ENCODE measurements around the gene MAP3K12.

Gene MAP3K12

GRCh38 chr12:53523131-53523530 is 23.9 kb upstream of the MAP3K12 start:
- peaks cover 37 to 79% of the 10 kb centered on the region in 2 experiments for H3K36me3 ChIP-seq (ENCODE audit: control insufficient read depth in 1 of 2, insufficient read depth in 2 of 2, low read depth in 1 of 2, low read length in 2 of 2)
- H3K18ac ChIP-seq (ENCODE audit: low read depth in 1 of 2, low read length in 2 of 2) = no peak overlapping the region
- no peak overlapping the region for H3K14ac ChIP-seq (ENCODE audit: low read length in 2 of 2)
- no peak overlapping the region for H2BK5ac ChIP-seq (ENCODE audit: low read depth, low read length, poor library complexity, severe bottlenecking)
- no peak overlapping the region for H3K4me2 ChIP-seq (ENCODE audit: low read length, poor library complexity, severe bottlenecking)
- peaks cover 12% of the 10 kb centered on the region for H3K79me1 ChIP-seq (replicated peaks; ENCODE audit: low read length, poor library complexity, severe bottlenecking)
- no peak overlapping the region for H2AFZ ChIP-seq (ENCODE audit: low read depth, low read length)
- H2AK5ac ChIP-seq (ENCODE audit: low read length, severe bottlenecking) = no peak overlapping the region
- no peak overlapping the region for H2BK12ac ChIP-seq (ENCODE audit: low read length in 2 of 2)
- H3K4me1 ChIP-seq (ENCODE audit: control insufficient read depth, insufficient read depth, low read depth, low read length) = no peaks in the 10 kb centered on the region
- H3K9ac ChIP-seq (ENCODE audit: low read length) = no peak overlapping the region
- no peak overlapping the region for H3K4ac ChIP-seq (ENCODE audit: low read depth in 1 of 2, low read length in 2 of 2)
- H4K8ac ChIP-seq (ENCODE audit: low read length) = no peak overlapping the region
- H3K27ac ChIP-seq (ENCODE audit: low read length, poor library complexity, severe bottlenecking) = no peak overlapping the region
- H3K23ac ChIP-seq (ENCODE audit: low read length in 2 of 2) = no peak overlapping the region
- H3K27me3 ChIP-seq (ENCODE audit: control insufficient read depth in 1 of 2, insufficient read depth in 1 of 2, low read length in 2 of 2) = no peaks in the 10 kb centered on the region
- no peak overlapping the region for H4K91ac ChIP-seq (ENCODE audit: low read length)
- no peak for DNase-seq
- no peak overlapping the region for H2BK15ac ChIP-seq (ENCODE audit: low read depth, poor library complexity, severe bottlenecking)
- 100% methylated on average over 3 of the region's 3 CpGs for WGBS
- H2BK120ac ChIP-seq (ENCODE audit: low read depth, low read length) = no peak overlapping the region
- H3K4me3 ChIP-seq (ENCODE audit: insufficient read depth in 1 of 2, low read depth in 1 of 2, low read length in 2 of 2) = no peak overlapping the region
- no peaks in the 10 kb centered on the region for H3K9me3 ChIP-seq (ENCODE audit: control insufficient read depth, low read length)

GRCh38 chr12:53518381-53518780 is 19.1 kb upstream of the MAP3K12 start:
- Histone ChIP-seq H4K8ac (ENCODE audit: low read length) (no peak overlapping the region), H2BK5ac (ENCODE audit: low read depth, low read length, poor library complexity, severe bottlenecking) (no peak overlapping the region), H2BK120ac (ENCODE audit: low read depth, low read length) (no peak overlapping the region), H3K4ac (ENCODE audit: low read depth in 1 of 2, low read length in 2 of 2) (no peak overlapping the region), H3K27me3 (ENCODE audit: control insufficient read depth in 1 of 2, insufficient read depth in 1 of 2, low read length in 2 of 2) (no peaks in the 10 kb centered on the region), H3K27ac (ENCODE audit: low read length, poor library complexity, severe bottlenecking) (no peak overlapping the region), H3K4me2 (ENCODE audit: low read length, poor library complexity, severe bottlenecking) (no peak overlapping the region), H3K4me1 (ENCODE audit: control insufficient read depth, insufficient read depth, low read depth, low read length) (no peaks in the 10 kb centered on the region), H3K9me3 (ENCODE audit: control insufficient read depth, low read length) (no peaks in the 10 kb centered on the region), H3K36me3 (ENCODE audit: control insufficient read depth in 1 of 2, insufficient read depth in 2 of 2, low read depth in 1 of 2, low read length in 2 of 2) (peaks cover 39 to 93% of the 10 kb centered on the region in 2 experiments), H3K79me1 (replicated peaks; ENCODE audit: low read length, poor library complexity, severe bottlenecking) (peaks cover 14% of the 10 kb centered on the region), H3K4me3 (ENCODE audit: insufficient read depth in 1 of 2, low read depth in 1 of 2, low read length in 2 of 2) (no peak overlapping the region), H3K23ac (ENCODE audit: low read length in 2 of 2) (no peak overlapping the region), H2AFZ (ENCODE audit: low read depth, low read length) (no peak overlapping the region), H2BK12ac (ENCODE audit: low read length in 2 of 2) (no peak overlapping the region), H2AK5ac (ENCODE audit: low read length, severe bottlenecking) (no peak overlapping the region), H3K9ac (ENCODE audit: low read length) (no peak overlapping the region), H3K18ac (ENCODE audit: low read depth in 1 of 2, low read length in 2 of 2) (no peak overlapping the region), H3K14ac (ENCODE audit: low read length in 2 of 2) (no peak overlapping the region), H4K91ac (ENCODE audit: low read length) (no peak overlapping the region), H2BK15ac (ENCODE audit: low read depth, poor library complexity, severe bottlenecking) (no peak overlapping the region)
- no peak for DNase-seq
- 88% methylated on average over 5 of the region's 5 CpGs for WGBS

GRCh38 chr12:53516758-53517455 is 17.6 kb upstream of the MAP3K12 start:
- Histone ChIP-seq H2BK12ac (ENCODE audit: low read length in 2 of 2) (no peak overlapping the region), H3K79me1 (replicated peaks; ENCODE audit: low read length, poor library complexity, severe bottlenecking) (peaks cover 14% of the 10 kb centered on the region), H3K27ac (ENCODE audit: low read length, poor library complexity, severe bottlenecking) (no peak overlapping the region), H4K8ac (ENCODE audit: low read length) (no peak overlapping the region), H2BK15ac (ENCODE audit: low read depth, poor library complexity, severe bottlenecking) (no peak overlapping the region), H3K27me3 (ENCODE audit: control insufficient read depth in 1 of 2, insufficient read depth in 1 of 2, low read length in 2 of 2) (no peaks in the 10 kb centered on the region), H3K9me3 (ENCODE audit: control insufficient read depth, low read length) (no peaks in the 10 kb centered on the region), H3K18ac (ENCODE audit: low read depth in 1 of 2, low read length in 2 of 2) (no peak overlapping the region), H2BK5ac (ENCODE audit: low read depth, low read length, poor library complexity, severe bottlenecking) (no peak overlapping the region), H3K4me3 (ENCODE audit: insufficient read depth in 1 of 2, low read depth in 1 of 2, low read length in 2 of 2) (no peak overlapping the region), H3K36me3 (ENCODE audit: control insufficient read depth in 1 of 2, insufficient read depth in 2 of 2, low read depth in 1 of 2, low read length in 2 of 2) (peaks cover 41 to 94% of the 10 kb centered on the region in 2 experiments), H3K9ac (ENCODE audit: low read length) (no peak overlapping the region), H3K4me1 (ENCODE audit: control insufficient read depth, insufficient read depth, low read depth, low read length) (no peaks in the 10 kb centered on the region), H3K4ac (ENCODE audit: low read depth in 1 of 2, low read length in 2 of 2) (no peak overlapping the region), H2AK5ac (ENCODE audit: low read length, severe bottlenecking) (no peak overlapping the region), H2AFZ (ENCODE audit: low read depth, low read length) (no peak overlapping the region), H3K23ac (ENCODE audit: low read length in 2 of 2) (no peak overlapping the region), H4K91ac (ENCODE audit: low read length) (no peak overlapping the region), H2BK120ac (ENCODE audit: low read depth, low read length) (no peak overlapping the region), H3K4me2 (ENCODE audit: low read length, poor library complexity, severe bottlenecking) (no peak overlapping the region), H3K14ac (ENCODE audit: low read length in 2 of 2) (no peak overlapping the region)
- DNase-seq = no peak
- 94% methylated on average over 12 of the region's 13 CpGs for WGBS

GRCh38 chr12:53515291-53515680 is 16.0 kb upstream of the MAP3K12 start:
- WGBS = 100% methylated on average over 2 of the region's 2 CpGs
- Histone ChIP-seq H3K23ac (ENCODE audit: low read length in 2 of 2) (no peak overlapping the region), H3K14ac (ENCODE audit: low read length in 2 of 2) (no peak overlapping the region), H2BK120ac (ENCODE audit: low read depth, low read length) (no peak overlapping the region), H2AK5ac (ENCODE audit: low read length, severe bottlenecking) (no peak overlapping the region), H3K18ac (ENCODE audit: low read depth in 1 of 2, low read length in 2 of 2) (no peak overlapping the region), H2AFZ (ENCODE audit: low read depth, low read length) (no peak overlapping the region), H3K27ac (ENCODE audit: low read length, poor library complexity, severe bottlenecking) (no peak overlapping the region), H4K8ac (ENCODE audit: low read length) (no peak overlapping the region), H3K4me3 (ENCODE audit: insufficient read depth in 1 of 2, low read depth in 1 of 2, low read length in 2 of 2) (no peak overlapping the region), H2BK15ac (ENCODE audit: low read depth, poor library complexity, severe bottlenecking) (no peak overlapping the region), H3K4me1 (ENCODE audit: control insufficient read depth, insufficient read depth, low read depth, low read length) (no peaks in the 10 kb centered on the region), H2BK5ac (ENCODE audit: low read depth, low read length, poor library complexity, severe bottlenecking) (no peak overlapping the region), H3K79me1 (replicated peaks; ENCODE audit: low read length, poor library complexity, severe bottlenecking) (peaks cover 8% of the 10 kb centered on the region), H3K27me3 (ENCODE audit: control insufficient read depth in 1 of 2, insufficient read depth in 1 of 2, low read length in 2 of 2) (no peaks in the 10 kb centered on the region), H3K4ac (ENCODE audit: low read depth in 1 of 2, low read length in 2 of 2) (no peak overlapping the region), H4K91ac (ENCODE audit: low read length) (no peak overlapping the region), H3K36me3 (ENCODE audit: control insufficient read depth in 1 of 2, insufficient read depth in 2 of 2, low read depth in 1 of 2, low read length in 2 of 2) (peaks cover 44 to 93% of the 10 kb centered on the region in 2 experiments), H3K9ac (ENCODE audit: low read length) (no peak overlapping the region), H3K4me2 (ENCODE audit: low read length, poor library complexity, severe bottlenecking) (no peak overlapping the region), H2BK12ac (ENCODE audit: low read length in 2 of 2) (no peak overlapping the region), H3K9me3 (ENCODE audit: control insufficient read depth, low read length) (no peaks in the 10 kb centered on the region)
- DNase-seq = no peak

All from mesenchymal stem cell (in vitro differentiated cells and primary cell).